ENCODE results near the gene EVI5. TPM values are rescaled to one million over a fixed set of nuclear protein-coding genes. Genes with fewer than 3 reads are reported as not detected.
"Not testable (repeated sequence)": the region's sequence is repeated elsewhere in the genome, so short reads cannot be mapped to it uniquely, and the experiment has no call there.

Gene EVI5
- total RNA-seq, 2 donors from 2014 or later, result 20.8 to 29.0 TPM

GRCh38 chr1:92747735-92748134 lies 37.2 kb downstream of the EVI5 start:
- no peaks in the 10 kb centered on the region for H3K9me3 ChIP-seq (ENCODE audit: control insufficient read depth, low read length)
- no peaks in the 10 kb centered on the region for H3K27me3 ChIP-seq (ENCODE audit: control insufficient read depth, insufficient read depth, low read length, poor library complexity, severe bottlenecking)
- peaks cover 8% of the 10 kb centered on the region for H3K4me1 Mint-ChIP-seq
- no peak overlapping the region for H3K27ac ChIP-seq (ENCODE audit: low read depth, low read length)
- peaks cover 11% of the 10 kb centered on the region for H3K36me3 Mint-ChIP-seq (ENCODE audit: low read depth)
- H3K4me3 ChIP-seq (ENCODE audit: low read length), result no peak overlapping the region
- peaks cover 6% of the 10 kb centered on the region for H3K36me3 ChIP-seq (ENCODE audit: control insufficient read depth, insufficient read depth, low read length)
- TF ChIP-seq, protein P1, sequence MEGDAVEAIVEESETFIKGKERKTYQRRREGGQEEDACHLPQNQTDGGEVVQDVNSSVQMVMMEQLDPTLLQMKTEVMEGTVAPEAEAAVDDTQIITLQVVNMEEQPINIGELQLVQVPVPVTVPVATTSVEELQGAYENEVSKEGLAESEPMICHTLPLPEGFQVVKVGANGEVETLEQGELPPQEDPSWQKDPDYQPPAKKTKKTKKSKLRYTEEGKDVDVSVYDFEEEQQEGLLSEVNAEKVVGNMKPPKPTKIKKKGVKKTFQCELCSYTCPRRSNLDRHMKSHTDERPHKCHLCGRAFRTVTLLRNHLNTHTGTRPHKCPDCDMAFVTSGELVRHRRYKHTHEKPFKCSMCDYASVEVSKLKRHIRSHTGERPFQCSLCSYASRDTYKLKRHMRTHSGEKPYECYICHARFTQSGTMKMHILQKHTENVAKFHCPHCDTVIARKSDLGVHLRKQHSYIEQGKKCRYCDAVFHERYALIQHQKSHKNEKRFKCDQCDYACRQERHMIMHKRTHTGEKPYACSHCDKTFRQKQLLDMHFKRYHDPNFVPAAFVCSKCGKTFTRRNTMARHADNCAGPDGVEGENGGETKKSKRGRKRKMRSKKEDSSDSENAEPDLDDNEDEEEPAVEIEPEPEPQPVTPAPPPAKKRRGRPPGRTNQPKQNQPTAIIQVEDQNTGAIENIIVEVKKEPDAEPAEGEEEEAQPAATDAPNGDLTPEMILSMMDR (conservative IDR thresholded peaks at IDR 0.05), result no peak
- no peaks in the 10 kb centered on the region for H3K4me1 ChIP-seq (ENCODE audit: control insufficient read depth, insufficient read depth, low read length)
- no peak overlapping the region for H3K9ac ChIP-seq (ENCODE audit: extremely low read depth, low read length, poor library complexity, severe bottlenecking)
- H3K27me3 Mint-ChIP-seq (ENCODE audit: insufficient read depth), result no peaks in the 10 kb centered on the region
- no peak overlapping the region for H3K4me3 Mint-ChIP-seq
- no peak overlapping the region for H3K27ac Mint-ChIP-seq
- 89% methylated on average over 1 of the region's 1 CpG; no CpG with 5 or more reads in 1 of the 2 experiments for WGBS, 2 experiments (ENCODE audit: insufficient coverage in 1 of 2, insufficient read length in 1 of 2)
- H3K9me3 Mint-ChIP-seq, result no peaks in the 10 kb centered on the region
- no peak for DNase-seq

DNA sequence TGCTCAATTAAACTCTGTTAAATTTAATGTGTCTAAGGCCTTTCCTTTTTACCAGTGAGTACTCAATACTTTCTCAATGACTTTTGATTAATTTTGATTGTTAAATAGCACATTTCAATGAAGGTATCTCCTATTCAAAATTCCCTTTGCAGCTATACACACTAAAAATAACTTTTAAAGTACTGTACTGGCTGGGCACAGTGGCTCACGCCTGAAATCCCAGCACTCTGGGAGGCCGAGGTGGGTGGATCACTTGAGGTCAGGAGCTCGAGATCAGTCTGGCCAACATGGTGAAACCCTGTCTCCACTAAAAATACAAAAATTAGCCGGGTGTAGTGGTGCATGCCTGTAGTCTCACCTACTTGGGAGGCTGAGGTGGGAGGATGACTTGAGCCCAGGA lies 38.7 kb downstream of the EVI5 start:
- H3K27me3 ChIP-seq (ENCODE audit: control insufficient read depth, insufficient read depth, low read length, poor library complexity, severe bottlenecking); H3K4me3 ChIP-seq (ENCODE audit: low read length); H3K4me1 Mint-ChIP-seq; H3K4me3 Mint-ChIP-seq; H3K9ac ChIP-seq (ENCODE audit: extremely low read depth, low read length, poor library complexity, severe bottlenecking); H3K36me3 ChIP-seq (ENCODE audit: control insufficient read depth, insufficient read depth, low read length); H3K27ac Mint-ChIP-seq; H3K9me3 Mint-ChIP-seq; H3K27me3 Mint-ChIP-seq (ENCODE audit: insufficient read depth); H3K9me3 ChIP-seq (ENCODE audit: control insufficient read depth, low read length); DNase-seq; H3K4me1 ChIP-seq (ENCODE audit: control insufficient read depth, insufficient read depth, low read length); H3K27ac ChIP-seq (ENCODE audit: low read depth, low read length): not testable (repeated sequence)
- WGBS, 2 experiments (ENCODE audit: insufficient coverage in 1 of 2, insufficient read length in 1 of 2), result 68 to 99% methylated on average over 4 of the region's 4 CpGs
- H3K36me3 Mint-ChIP-seq (ENCODE audit: low read depth), result peaks cover 11% of the 10 kb centered on the region

GRCh38 chr1:92743221-92743620 lies 41.7 kb downstream of the EVI5 start:
- no peak overlapping the region for H3K27ac Mint-ChIP-seq
- no peaks in the 10 kb centered on the region for H3K9me3 Mint-ChIP-seq
- WGBS, 2 experiments (ENCODE audit: insufficient coverage in 1 of 2, insufficient read length in 1 of 2), result 91 to 97% methylated on average over 7 to 8 of the region's 8 CpGs

More at GRCh38 chr1:92743221-92743620, 41.7 kb downstream of the EVI5 start:
- TF ChIP-seq, protein P1 (conservative IDR thresholded peaks at IDR 0.05), result no peak
- Histone ChIP-seq H3K4me1 (ENCODE audit: control insufficient read depth, insufficient read depth, low read length) (no peaks in the 10 kb centered on the region), H3K9ac (ENCODE audit: extremely low read depth, low read length, poor library complexity, severe bottlenecking) (no peak overlapping the region), H3K27ac (ENCODE audit: low read depth, low read length) (no peak overlapping the region), H3K36me3 (ENCODE audit: control insufficient read depth, insufficient read depth, low read length) (peaks cover 6% of the 10 kb centered on the region), H3K27me3 (ENCODE audit: control insufficient read depth, insufficient read depth, low read length, poor library complexity, severe bottlenecking) (no peaks in the 10 kb centered on the region), H3K4me3 (ENCODE audit: low read length) (no peak overlapping the region), H3K9me3 (ENCODE audit: control insufficient read depth, low read length) (no peaks in the 10 kb centered on the region)
- Mint-ChIP-seq H3K4me3 (no peak overlapping the region), H3K4me1 (peaks cover 5% of the 10 kb centered on the region), H3K36me3 (ENCODE audit: low read depth) (peaks cover 11% of the 10 kb centered on the region), H3K27me3 (ENCODE audit: insufficient read depth) (no peaks in the 10 kb centered on the region)
- DNase-seq, result no peak

All from endodermal cell (in vitro differentiated cells).